Lower leg skin (tissue), 3 donors: ENCODE measurements around the gene CCDC167.

Experiments used
- CTCF ChIP-seq, 3 donors: fragments of 450-650 bp; IDR thresholded peaks; one replicate each; pipeline ENCODE4 v1.5.1; 2016; ENCODE audit warnings: antibody characterized with exemption in 3 of 3, mild to moderate bottlenecking in 3 of 3, moderate library complexity in 2 of 3
- POLR2A ChIP-seq, 2 donors: fragments of 450-650 bp; IDR thresholded peaks; one replicate each; pipeline ENCODE4 v1.6.1; 2016 to 2017; ENCODE audit warnings: antibody characterized with exemption in 2 of 2, mild to moderate bottlenecking in 1 of 2, moderate library complexity in 1 of 2

GRCh38 chr6:37495244-37495934 is 4.3 kb downstream of the CCDC167 start:
- TF ChIP-seq CTCF (IDR thresholded peaks at IDR 0.05), result no peak
- no peak for TF ChIP-seq POLR2A (IDR thresholded peaks at IDR 0.05)
